ENCODE measurements around the gene HDAC5. TPM values are rescaled to one million over a fixed set of nuclear protein-coding genes. Genes with fewer than 3 reads are reported as not detected.

Gene HDAC5
- polyA plus RNA-seq, 3 donors: 16.1 to 93.6 (median 24.7) TPM

GRCh38 chr17:44074231-44074910 is 49.1 kb downstream of the HDAC5 start:
- no peak for DNase-seq
- Histone ChIP-seq H3K79me2 (ENCODE audit: insufficient read depth, low read length) (peaks cover 26% of the 10 kb centered on the region), H3K9me3 (replicated peaks in 1 of 2; ENCODE audit: control insufficient read depth in 1 of 2, insufficient read depth in 1 of 2, low read length in 2 of 2) (no peaks in the 10 kb centered on the region), H3K4me2 (replicated peaks; ENCODE audit: extremely low read depth, low read length, poor library complexity, severe bottlenecking) (no peak overlapping the region), H4K20me1 (ENCODE audit: insufficient read depth, low read length) (peaks cover 18% of the 10 kb centered on the region), H2AFZ (ENCODE audit: insufficient read depth, low read depth, low read length, poor library complexity, severe bottlenecking) (no peak overlapping the region), H3K36me3 (replicated peaks in 1 of 2; ENCODE audit: control insufficient read depth in 1 of 2, insufficient read depth in 2 of 2, low read length in 2 of 2) (peaks cover 39 to 51% of the 10 kb centered on the region in 2 donors), H3K27ac (ENCODE audit: low read depth in 1 of 2, low read length in 2 of 2) (no peak overlapping the region), H3K4me1 (ENCODE audit: control insufficient read depth in 1 of 2, insufficient read depth in 2 of 2, low read length in 2 of 2) (peaks cover 56 to 65% of the 10 kb centered on the region in 2 donors), H3K9ac (ENCODE audit: insufficient read depth, low read length, poor library complexity, severe bottlenecking) (no peak overlapping the region), H3K27me3 (ENCODE audit: control insufficient read depth in 2 of 2, insufficient read depth in 2 of 2, low read length in 2 of 2) (no peaks in the 10 kb centered on the region), H3K4me3 (replicated peaks in 1 of 3; ENCODE audit: low read depth in 2 of 3, low read length in 3 of 3) (no peak overlapping the region)
- Mint-ChIP-seq H3K4me1 (peaks cover 61% of the 10 kb centered on the region), H3K4me3 (no peak overlapping the region), H3K27ac (no peak overlapping the region), H3K36me3 (peaks cover 40 to 54% of the 10 kb centered on the region in 2 donors), H3K27me3 (ENCODE audit: low read depth in 3 of 3) (peaks cover 0 to 1% (median 0%) of the 10 kb centered on the region in 3 donors), H3K9me3 (no peaks in the 10 kb centered on the region)
- intact Hi-C loops (cut with micrococcal nuclease): no loop called here
- TF ChIP-seq CTCF (IDR thresholded peaks at IDR 0.05): no peak
- WGBS (ENCODE audit: insufficient coverage): 93% methylated on average over 5 of the region's 9 CpGs

- WGBS (ENCODE audit: insufficient coverage): 44% methylated on average over 2 of the region's 2 CpGs
- Histone ChIP-seq H2AFZ (ENCODE audit: insufficient read depth, low read depth, low read length, poor library complexity, severe bottlenecking) (no peak overlapping the region), H3K27ac (ENCODE audit: low read depth in 1 of 2, low read length in 2 of 2) (peak overlapping the region; percentile 54 to 86), H3K4me3 (replicated peaks in 1 of 3; ENCODE audit: low read depth in 2 of 3, low read length in 3 of 3) (peak overlapping the region in 1 of 3 experiments; percentile 84), H3K4me2 (replicated peaks; ENCODE audit: extremely low read depth, low read length, poor library complexity, severe bottlenecking) (peak overlapping the region; percentile 86), H3K36me3 (replicated peaks in 1 of 2; ENCODE audit: control insufficient read depth in 1 of 2, insufficient read depth in 2 of 2, low read length in 2 of 2) (peaks cover 25 to 32% of the 10 kb centered on the region in 2 donors), H3K9ac (ENCODE audit: insufficient read depth, low read length, poor library complexity, severe bottlenecking) (peak overlapping the region; percentile 70), H3K9me3 (replicated peaks in 1 of 2; ENCODE audit: control insufficient read depth in 1 of 2, insufficient read depth in 1 of 2, low read length in 2 of 2) (no peaks in the 10 kb centered on the region), H3K79me2 (ENCODE audit: insufficient read depth, low read length) (peaks cover 29% of the 10 kb centered on the region), H4K20me1 (ENCODE audit: insufficient read depth, low read length) (peaks cover 13% of the 10 kb centered on the region), H3K27me3 (ENCODE audit: control insufficient read depth in 2 of 2, insufficient read depth in 2 of 2, low read length in 2 of 2) (no peaks in the 10 kb centered on the region), H3K4me1 (ENCODE audit: control insufficient read depth in 1 of 2, insufficient read depth in 2 of 2, low read length in 2 of 2) (peaks cover 45 to 53% of the 10 kb centered on the region in 2 donors)
- Mint-ChIP-seq H3K36me3 (peaks cover 24 to 34% of the 10 kb centered on the region in 2 donors), H3K27ac (peak overlapping the region; percentile 50 to 96 (median 92)), H3K4me3 (peak overlapping the region; percentile 68 to 94), H3K9me3 (no peaks in the 10 kb centered on the region), H3K27me3 (ENCODE audit: low read depth in 3 of 3) (peaks cover 0 to 1% (median 0%) of the 10 kb centered on the region in 3 donors), H3K4me1 (peaks cover 52% of the 10 kb centered on the region)
- peak in 1 of 3 donors; percentile 37 for DNase-seq
- TF ChIP-seq CTCF (IDR thresholded peaks at IDR 0.05): no peak
- intact Hi-C loops (cut with micrococcal nuclease): loop anchor here in 1 of 2 donors (2.0 kb wide), 1 partner anchor 51 kb away; the partner anchor contains the start of gene HDAC5
Observed at GRCh38 chr17:44071772-44072171, 51.7 kb downstream of the HDAC5 start.

Measured in CD14-positive monocyte (primary cell).